CD4-positive, alpha-beta memory T cell (primary cell): ENCODE results near the gene ZDHHC11. TPM values are rescaled to one million over a fixed set of nuclear protein-coding genes. Genes with fewer than 3 reads are reported as not detected.

ENCODE experiments used
- CTCF ChIA-PET: fragments of 350-600 bp; sonication (Branson Sonifier 250); formaldehyde crosslinking; loops from one replicate; lab custom pipeline; 2021; ENCODE audit warnings: inconsistent platforms; ENCODE audit not compliant: partially characterized antibody; lab: Charles Lee
- POLR2A ChIA-PET: fragments of 350-600 bp; sonication (Branson Sonifier 250); formaldehyde crosslinking; loops from one replicate; lab custom pipeline; 2021; ENCODE audit not compliant: partially characterized antibody; lab: Charles Lee
- DNase-seq, 5 donors: peaks; one replicate each; pipeline versions ENCODE4 v3.0.0 to v3.0.0-alpha.2; 2020 to 2022; ENCODE audit warnings: mixed read lengths in 1 of 5
- H3K27ac ChIP-seq: one replicate; pipeline ENCODE4 v1.7.0; 2013; ENCODE audit warnings: low read depth, low read length
- H3K27me3 ChIP-seq: 2 replicates; pipeline ENCODE4 v1.7.0; 2013; ENCODE audit warnings: mild to moderate bottlenecking, low read length, moderate library complexity; ENCODE audit not compliant: insufficient read depth
- H3K36me3 ChIP-seq: 2 replicates; pipeline ENCODE4 v1.7.0; 2013; ENCODE audit warnings: mild to moderate bottlenecking, low read length, moderate library complexity; ENCODE audit not compliant: insufficient read depth
- H3K4me1 ChIP-seq: 2 replicates; pipeline ENCODE4 v1.7.0; 2013; ENCODE audit warnings: mild to moderate bottlenecking, low read length, moderate library complexity; ENCODE audit not compliant: insufficient read depth
- H3K4me3 ChIP-seq, 2 donors: one replicate each; pipeline ENCODE4 v1.7.0; 2013; ENCODE audit warnings: low read length in 2 of 2, mild to moderate bottlenecking in 1 of 2
- H3K9me3 ChIP-seq, 2 donors: one replicate each; pipeline ENCODE4 v1.7.0; 2013; ENCODE audit warnings: low read length in 2 of 2, control low read depth in 1 of 2; ENCODE audit not compliant: control insufficient read depth in 1 of 2
- H3K27ac Mint-ChIP-seq, 7 donors: one replicate each; pipeline ENCODE4 v1.8.0; 2020 to 2021; ENCODE audit warnings: mixed read lengths in 7 of 7, mild to moderate bottlenecking in 6 of 7, inconsistent platforms in 3 of 7, moderate library complexity in 3 of 7
- H3K27me3 Mint-ChIP-seq, 2 donors: one replicate each; pipeline ENCODE4 v1.8.0; 2020 to 2021; ENCODE audit warnings: mixed read lengths in 2 of 2
- H3K36me3 Mint-ChIP-seq, 2 donors: one replicate each; pipeline ENCODE4 v1.8.0; 2020 to 2021; ENCODE audit warnings: mixed read lengths in 2 of 2, inconsistent platforms in 1 of 2, mild to moderate bottlenecking in 1 of 2
- H3K4me1 Mint-ChIP-seq, 4 donors: one replicate each; pipeline ENCODE4 v1.8.0; 2020 to 2021; ENCODE audit warnings: mixed read lengths in 4 of 4, mild to moderate bottlenecking in 1 of 4
- H3K4me3 Mint-ChIP-seq, 8 donors: one replicate each; pipeline ENCODE4 v1.8.0; 2020 to 2021; ENCODE audit warnings: mixed read lengths in 8 of 8, mild to moderate bottlenecking in 7 of 8, moderate library complexity in 6 of 8, inconsistent platforms in 3 of 8
- H3K9me3 Mint-ChIP-seq, 8 donors: one replicate each; pipeline ENCODE4 v1.8.0; 2020 to 2021; ENCODE audit warnings: mixed read lengths in 8 of 8, mild to moderate bottlenecking in 5 of 8, inconsistent platforms in 3 of 8, moderate library complexity in 1 of 8
- intact Hi-C: fragments of 100-400 bp; cut with micrococcal nuclease; formaldehyde crosslinking; loops from one replicate; pipeline ENCODE4 v1.15.1; 2023
- polyA plus RNA-seq, 2 donors: library from polyadenylated mRNA; unstranded; fragments of 300-500 nt; fragmentation: Illumina TruSeq; gene quantifications; one replicate each; pipeline ENCODE4 v1.2.3, GENCODE V29; 2021
- total RNA-seq, 2 experiments: library from RNA; stranded (reverse); gene quantifications; one replicate each; pipeline ENCODE4 v1.2.3, GENCODE V29; 2021

Gene ZDHHC11
- total and polyA plus RNA-seq, 4 experiments from 2014 or later: 0.28 to 15.3 (median 15.1) TPM; not detected in 1

- Mint-ChIP-seq H3K4me3 (no peak overlapping the region), H3K9me3 (no peaks in the 10 kb centered on the region), H3K27me3 (no peaks in the 10 kb centered on the region), H3K36me3 (peaks cover 57 to 77% of the 10 kb centered on the region in 2 donors), H3K4me1 (peaks cover 0 to 6% (median 0%) of the 10 kb centered on the region in 4 donors), H3K27ac (no peak overlapping the region)
- Histone ChIP-seq H3K4me1 (no peaks in the 10 kb centered on the region), H3K27me3 (no peaks in the 10 kb centered on the region), H3K9me3 (no peaks in the 10 kb centered on the region), H3K4me3 (no peak overlapping the region), H3K36me3 (peaks cover 97% of the 10 kb centered on the region), H3K27ac (no peak overlapping the region)
- CTCF ChIA-PET: no interaction called here
- POLR2A ChIA-PET: no interaction called here
- DNase-seq: no peak
- intact Hi-C loops: no loop called here
Measured at GRCh38 chr5:868428-869135, 17.8 kb upstream of the ZDHHC11 start.

GRCh38 chr5:867300-867870 is 16.6 kb upstream of the ZDHHC11 start:
- H3K36me3 ChIP-seq: peaks cover 93% of the 10 kb centered on the region
- no peaks in the 10 kb centered on the region for H3K9me3 ChIP-seq
- intact Hi-C loops: no loop called here
- H3K9me3 Mint-ChIP-seq: no peaks in the 10 kb centered on the region
- H3K4me3 ChIP-seq: no peak overlapping the region
- H3K27ac ChIP-seq: no peak overlapping the region
- H3K27me3 Mint-ChIP-seq: no peaks in the 10 kb centered on the region
- DNase-seq: no peak
- CTCF ChIA-PET: no interaction called here
- H3K27ac Mint-ChIP-seq: peak overlapping the region in 1 of 7 donors; percentile 39
- no peak overlapping the region for H3K4me3 Mint-ChIP-seq
- H3K36me3 Mint-ChIP-seq: peaks cover 52 to 76% of the 10 kb centered on the region in 2 donors
- H3K4me1 Mint-ChIP-seq: peaks cover 0 to 4% (median 0%) of the 10 kb centered on the region in 4 donors
- no peaks in the 10 kb centered on the region for H3K27me3 ChIP-seq
- H3K4me1 ChIP-seq: no peaks in the 10 kb centered on the region
- POLR2A ChIA-PET: no interaction called here

GRCh38 chr5:865771-866170 is 15.0 kb upstream of the ZDHHC11 start:
- H3K4me1 Mint-ChIP-seq: peaks cover 0 to 5% (median 0%) of the 10 kb centered on the region in 4 donors
- no peak overlapping the region for H3K4me3 Mint-ChIP-seq
- no peak overlapping the region for H3K4me3 ChIP-seq
- ChIA-PET CTCF (no interaction called here), POLR2A (no interaction called here)
- H3K36me3 ChIP-seq: peaks cover 76% of the 10 kb centered on the region
- H3K27ac Mint-ChIP-seq: no peak overlapping the region
- H3K9me3 Mint-ChIP-seq: no peaks in the 10 kb centered on the region
- no peaks in the 10 kb centered on the region for H3K9me3 ChIP-seq
- DNase-seq: no peak
- H3K27me3 Mint-ChIP-seq: no peaks in the 10 kb centered on the region
- peaks cover 42 to 64% of the 10 kb centered on the region in 2 donors for H3K36me3 Mint-ChIP-seq
- intact Hi-C loops: no loop called here
- H3K4me1 ChIP-seq: no peaks in the 10 kb centered on the region
- no peak overlapping the region for H3K27ac ChIP-seq
- no peaks in the 10 kb centered on the region for H3K27me3 ChIP-seq

GRCh38 chr5:865168-865521 is 14.4 kb upstream of the ZDHHC11 start:
- Mint-ChIP-seq H3K36me3 (peaks cover 35 to 58% of the 10 kb centered on the region in 2 donors), H3K9me3 (no peaks in the 10 kb centered on the region), H3K27ac (no peak overlapping the region), H3K4me3 (no peak overlapping the region), H3K27me3 (no peaks in the 10 kb centered on the region), H3K4me1 (peaks cover 0 to 6% (median 0%) of the 10 kb centered on the region in 4 donors)
- Histone ChIP-seq H3K36me3 (peaks cover 70% of the 10 kb centered on the region), H3K4me3 (no peak overlapping the region), H3K4me1 (no peaks in the 10 kb centered on the region), H3K27me3 (no peaks in the 10 kb centered on the region), H3K9me3 (no peaks in the 10 kb centered on the region), H3K27ac (no peak overlapping the region)
- intact Hi-C loops: no loop called here
- DNase-seq: no peak
- ChIA-PET POLR2A (no interaction called here), CTCF (no interaction called here)

- H3K36me3 Mint-ChIP-seq: peaks cover 30 to 53% of the 10 kb centered on the region in 2 donors
- no peaks in the 10 kb centered on the region for H3K27me3 Mint-ChIP-seq
Measured at GRCh38 chr5:864492-865167, 13.8 kb upstream of the ZDHHC11 start.

GRCh38 chr5:863244-863805 is 12.5 kb upstream of the ZDHHC11 start:
- no peak overlapping the region for H3K27ac ChIP-seq
- Mint-ChIP-seq H3K4me1 (peaks cover 0 to 4% (median 0%) of the 10 kb centered on the region in 4 donors), H3K27me3 (no peaks in the 10 kb centered on the region), H3K4me3 (no peak overlapping the region), H3K36me3 (peaks cover 23 to 41% of the 10 kb centered on the region in 2 donors), H3K27ac (no peak overlapping the region), H3K9me3 (no peaks in the 10 kb centered on the region)
- H3K9me3 ChIP-seq: no peaks in the 10 kb centered on the region
- POLR2A ChIA-PET: no interaction called here
- H3K4me3 ChIP-seq: no peak overlapping the region
- peaks cover 52% of the 10 kb centered on the region for H3K36me3 ChIP-seq
- no peaks in the 10 kb centered on the region for H3K4me1 ChIP-seq
- intact Hi-C loops: no loop called here
- CTCF ChIA-PET: no interaction called here
- no peak for DNase-seq
- no peaks in the 10 kb centered on the region for H3K27me3 ChIP-seq

More at GRCh38 chr5:864492-865167, 13.8 kb upstream of the ZDHHC11 start:
- CTCF ChIA-PET: no interaction called here
- intact Hi-C loops: no loop called here
- H3K27me3 ChIP-seq: no peaks in the 10 kb centered on the region
- peaks cover 65% of the 10 kb centered on the region for H3K36me3 ChIP-seq
- no peaks in the 10 kb centered on the region for H3K9me3 ChIP-seq
- no peak overlapping the region for H3K4me3 Mint-ChIP-seq
- no peaks in the 10 kb centered on the region for H3K4me1 ChIP-seq
- no peaks in the 10 kb centered on the region for H3K9me3 Mint-ChIP-seq
- H3K27ac Mint-ChIP-seq: no peak overlapping the region
- H3K4me1 Mint-ChIP-seq: peaks cover 0 to 6% (median 0%) of the 10 kb centered on the region in 4 donors
- DNase-seq: no peak
- H3K4me3 ChIP-seq: no peak overlapping the region
- POLR2A ChIA-PET: no interaction called here
- H3K27ac ChIP-seq: no peak overlapping the region
